LNCAP (cell line): ENCODE measurements around the gene INPP5J.

Experiments
- CTCF ChIP-seq: fragments of 450-650 bp; IDR thresholded peaks from 2 replicates; pipeline ENCODE4 v1.5.1; 2017; ENCODE audit warnings: mild to moderate bottlenecking

The INPP5J gene

GRCh38 chr22:31098632-31099110, 24.1 kb upstream of the INPP5J start:
- TF ChIP-seq CTCF: no peak

GRCh38 chr22:31099386-31099785, 23.4 kb upstream of the INPP5J start:
- TF ChIP-seq CTCF: no peak

GRCh38 chr22:31099841-31100761, 22.7 kb upstream of the INPP5J start:
- TF ChIP-seq CTCF: no peak

- TF ChIP-seq CTCF: no peak
Measured at GRCh38 chr22:31100762-31101525, 21.8 kb upstream of the INPP5J start.

- TF ChIP-seq CTCF: no peak
Measured at GRCh38 chr22:31102441-31103081, 20.2 kb upstream of the INPP5J start.

- TF ChIP-seq CTCF: no peak
Measured at GRCh38 chr22:31103111-31103510, 19.7 kb upstream of the INPP5J start.
